ENCODE data around the gene WASHC1.
"Not testable (repeated sequence)": the region's sequence is repeated elsewhere in the genome, so short reads cannot be mapped to it uniquely, and the experiment has no call there.

The WASHC1 gene

DNA sequence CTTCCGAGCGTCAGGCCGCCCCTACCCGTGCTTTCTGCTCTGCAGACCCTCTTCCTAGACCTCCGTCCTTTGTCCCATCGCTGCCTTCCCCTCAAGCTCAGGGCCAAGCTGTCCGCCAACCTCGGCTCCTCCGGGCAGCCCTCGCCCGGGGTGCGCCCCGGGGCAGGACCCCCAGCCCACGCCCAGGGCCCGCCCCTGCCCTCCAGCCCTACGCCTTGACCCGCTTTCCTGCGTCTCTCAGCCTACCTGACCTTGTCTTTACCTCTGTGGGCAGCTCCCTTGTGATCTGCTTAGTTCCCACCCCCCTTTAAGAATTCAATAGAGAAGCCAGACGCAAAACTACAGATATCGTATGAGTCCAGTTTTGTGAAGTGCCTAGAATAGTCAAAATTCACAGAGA lies at the start of gene WASHC1:
Gene WASHC1, minus strand, starts transcription at position 101 of the 400 bp plus-strand sequence. CDS start 4,457 bp downstream, outside the sequence.
- not testable (repeated sequence) for H3K79me2 ChIP-seq (ENCODE audit: control insufficient read depth, insufficient read depth, low read length, unreplicated experiment); H3K36me3 ChIP-seq (ENCODE audit: insufficient read depth, low read length); H3K4me1 ChIP-seq (ENCODE audit: control insufficient read depth, insufficient read depth, low read length, unreplicated experiment); H3K27ac ChIP-seq (ENCODE audit: low read depth, low read length); H2AFZ ChIP-seq (ENCODE audit: low read length, unreplicated experiment); H3K27me3 ChIP-seq (ENCODE audit: insufficient read depth, low read length)
- H3K4me3 ChIP-seq (ENCODE audit: low read depth, low read length) = peak within 1 kb of the TSS; percentile 60

- not testable (repeated sequence) for H2AFZ ChIP-seq (ENCODE audit: low read length, unreplicated experiment); H3K36me3 ChIP-seq (ENCODE audit: insufficient read depth, low read length); H3K4me1 ChIP-seq (ENCODE audit: control insufficient read depth, insufficient read depth, low read length, unreplicated experiment); H3K27me3 ChIP-seq (ENCODE audit: insufficient read depth, low read length); H3K79me2 ChIP-seq (ENCODE audit: control insufficient read depth, insufficient read depth, low read length, unreplicated experiment); H3K4me3 ChIP-seq (ENCODE audit: low read depth, low read length); H3K27ac ChIP-seq (ENCODE audit: low read depth, low read length)
Observed at GRCh38 chr9:78333-78732, 49.1 kb upstream of the WASHC1 start.

DNA sequence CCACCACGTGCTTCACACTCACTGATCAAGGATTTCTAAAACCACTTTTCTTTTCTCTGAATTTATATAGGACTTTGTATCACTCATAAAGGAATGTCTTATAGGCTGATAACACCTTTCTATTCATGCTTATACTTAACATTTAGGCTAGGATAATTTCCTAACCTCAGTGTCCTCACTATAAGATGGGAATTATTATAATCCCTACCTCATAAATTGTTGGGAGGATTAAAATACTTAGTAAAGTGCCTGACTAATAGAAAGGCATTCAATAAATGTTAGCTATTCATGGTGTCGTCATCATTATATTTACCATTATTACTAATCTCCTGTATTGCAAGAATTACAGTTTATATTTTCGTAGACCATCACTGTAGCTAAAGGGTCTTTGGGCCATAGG lies 47.1 kb upstream of the WASHC1 start:
- H2AFZ ChIP-seq (ENCODE audit: low read length, unreplicated experiment); H3K27me3 ChIP-seq (ENCODE audit: insufficient read depth, low read length); H3K36me3 ChIP-seq (ENCODE audit: insufficient read depth, low read length); H3K79me2 ChIP-seq (ENCODE audit: control insufficient read depth, insufficient read depth, low read length, unreplicated experiment); H3K4me3 ChIP-seq (ENCODE audit: low read depth, low read length); H3K27ac ChIP-seq (ENCODE audit: low read depth, low read length); H3K4me1 ChIP-seq (ENCODE audit: control insufficient read depth, insufficient read depth, low read length, unreplicated experiment): not testable (repeated sequence)

DNA sequence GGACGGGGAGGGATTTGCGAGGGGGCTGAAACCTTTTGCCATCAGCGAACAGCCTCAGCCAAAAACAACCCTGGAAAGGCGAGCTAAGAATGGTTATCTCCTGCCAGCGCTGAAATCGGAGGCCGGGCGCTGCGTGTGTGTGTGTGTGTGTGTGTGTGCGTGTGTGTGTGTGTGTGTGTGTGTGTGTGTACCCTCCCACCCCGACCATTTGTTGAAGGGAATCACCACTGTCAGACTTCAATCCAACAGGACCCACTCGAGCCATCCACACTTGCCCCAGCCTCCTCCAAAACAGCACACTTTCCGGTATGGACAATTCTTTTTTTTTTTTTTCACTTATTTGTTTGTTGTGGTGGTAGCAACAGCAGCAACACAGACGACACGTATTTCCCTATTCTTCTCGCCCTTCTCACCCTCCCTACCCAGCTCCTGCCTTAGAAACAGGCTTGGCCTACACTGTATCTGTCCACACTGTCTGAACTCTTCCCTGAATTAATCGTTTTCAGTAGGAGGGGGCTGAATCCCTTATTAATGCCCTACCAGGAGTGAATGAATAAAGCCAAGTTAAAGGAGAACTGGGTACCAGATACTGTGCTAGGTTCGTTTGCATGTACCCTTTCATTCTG lies 44.8 kb upstream of the WASHC1 start:
- H3K4me1 ChIP-seq (ENCODE audit: control insufficient read depth, insufficient read depth, low read length, unreplicated experiment); H3K36me3 ChIP-seq (ENCODE audit: insufficient read depth, low read length); H3K79me2 ChIP-seq (ENCODE audit: control insufficient read depth, insufficient read depth, low read length, unreplicated experiment); H3K27me3 ChIP-seq (ENCODE audit: insufficient read depth, low read length); H2AFZ ChIP-seq (ENCODE audit: low read length, unreplicated experiment); H3K27ac ChIP-seq (ENCODE audit: low read depth, low read length): not testable (repeated sequence)
- H3K4me3 ChIP-seq (ENCODE audit: low read depth, low read length) = peak overlapping the region; percentile 70

DNA sequence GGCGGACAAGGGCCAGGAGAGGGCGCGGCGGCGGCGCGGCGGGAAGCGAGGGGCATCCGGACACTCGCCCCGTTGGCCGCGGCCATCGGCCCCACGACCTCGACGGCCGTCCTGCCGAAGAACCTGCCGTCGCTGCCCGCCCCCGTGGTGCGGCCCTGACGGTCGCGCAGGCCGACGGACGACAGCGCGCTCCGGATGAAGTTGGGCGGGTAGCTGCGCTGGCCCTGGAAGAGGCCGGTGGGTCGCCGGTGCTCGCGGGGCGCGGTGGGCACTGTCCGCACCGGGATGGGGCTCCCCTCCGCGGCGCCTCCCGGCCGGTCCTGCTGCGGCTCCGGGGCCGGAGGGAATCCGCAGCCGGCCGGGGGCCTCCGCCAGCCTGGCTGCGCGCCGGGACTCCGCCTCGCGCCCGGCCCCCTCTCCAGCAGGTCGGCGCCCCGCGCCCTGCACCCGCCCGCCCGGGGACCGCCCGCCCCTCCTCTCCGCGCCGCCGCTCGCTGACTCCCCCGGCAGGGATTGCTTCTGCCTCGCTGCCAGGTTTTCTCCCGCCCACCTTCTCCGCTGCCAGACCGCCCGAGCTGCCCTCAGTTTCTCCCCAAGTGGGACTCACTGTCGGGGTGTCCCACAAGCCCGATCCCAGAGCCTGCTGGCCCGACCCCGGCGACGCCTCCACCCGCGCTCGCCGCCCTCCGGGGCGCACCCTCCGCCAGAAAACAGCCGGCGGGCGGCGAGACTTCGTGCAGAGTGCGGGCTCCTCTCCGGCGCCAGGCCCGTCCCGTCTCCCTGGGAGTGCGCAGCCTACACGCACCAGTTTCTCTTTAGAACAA lies 44.0 kb upstream of the WASHC1 start:
- not testable (repeated sequence) for H3K27me3 ChIP-seq (ENCODE audit: insufficient read depth, low read length); H3K4me1 ChIP-seq (ENCODE audit: control insufficient read depth, insufficient read depth, low read length, unreplicated experiment); H3K27ac ChIP-seq (ENCODE audit: low read depth, low read length); H3K79me2 ChIP-seq (ENCODE audit: control insufficient read depth, insufficient read depth, low read length, unreplicated experiment); H2AFZ ChIP-seq (ENCODE audit: low read length, unreplicated experiment); H3K36me3 ChIP-seq (ENCODE audit: insufficient read depth, low read length)
- H3K4me3 ChIP-seq (ENCODE audit: low read depth, low read length) = peak overlapping the region; percentile 70

DNA sequence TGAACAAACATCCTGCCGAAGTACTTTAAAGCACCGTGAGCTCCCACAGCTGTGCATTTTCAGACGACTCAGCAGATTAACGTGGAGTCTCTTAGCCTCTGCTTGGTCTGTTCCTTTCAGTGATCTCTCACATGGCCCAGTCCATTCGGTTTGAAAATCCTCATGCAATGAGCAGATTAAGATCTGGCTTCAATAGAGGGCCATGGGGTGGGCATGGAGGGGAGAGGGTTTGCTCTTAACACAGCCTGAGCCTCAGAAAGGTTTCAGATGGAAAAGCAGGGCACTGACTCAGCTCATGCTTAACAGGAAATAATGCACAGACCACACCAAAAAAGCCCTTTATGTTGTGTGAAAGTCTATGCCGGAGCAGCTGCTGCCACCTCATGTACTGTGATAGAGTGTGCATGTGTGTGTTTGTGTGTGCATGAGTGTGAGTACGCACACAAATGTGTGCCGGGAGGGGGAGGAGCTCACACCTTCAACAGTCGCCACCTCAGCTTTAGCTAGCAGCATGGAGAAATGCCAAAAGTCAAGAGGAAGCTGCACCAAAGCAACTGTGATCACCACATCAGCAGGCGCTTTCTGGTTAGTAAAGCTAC lies 33.9 kb upstream of the WASHC1 start:
- not testable (repeated sequence) for H3K79me2 ChIP-seq (ENCODE audit: control insufficient read depth, insufficient read depth, low read length, unreplicated experiment); H3K4me1 ChIP-seq (ENCODE audit: control insufficient read depth, insufficient read depth, low read length, unreplicated experiment); H3K4me3 ChIP-seq (ENCODE audit: low read depth, low read length); H2AFZ ChIP-seq (ENCODE audit: low read length, unreplicated experiment); H3K27me3 ChIP-seq (ENCODE audit: insufficient read depth, low read length); H3K36me3 ChIP-seq (ENCODE audit: insufficient read depth, low read length); H3K27ac ChIP-seq (ENCODE audit: low read depth, low read length)

GRCh38 chr9:52678-53077 lies 23.4 kb upstream of the WASHC1 start:
- H3K4me3 ChIP-seq (ENCODE audit: low read depth, low read length); H3K36me3 ChIP-seq (ENCODE audit: insufficient read depth, low read length); H2AFZ ChIP-seq (ENCODE audit: low read length, unreplicated experiment); H3K4me1 ChIP-seq (ENCODE audit: control insufficient read depth, insufficient read depth, low read length, unreplicated experiment); H3K79me2 ChIP-seq (ENCODE audit: control insufficient read depth, insufficient read depth, low read length, unreplicated experiment); H3K27me3 ChIP-seq (ENCODE audit: insufficient read depth, low read length); H3K27ac ChIP-seq (ENCODE audit: low read depth, low read length): not testable (repeated sequence)

- not testable (repeated sequence) for H3K27ac ChIP-seq (ENCODE audit: low read depth, low read length); H3K79me2 ChIP-seq (ENCODE audit: control insufficient read depth, insufficient read depth, low read length, unreplicated experiment); H3K27me3 ChIP-seq (ENCODE audit: insufficient read depth, low read length); H2AFZ ChIP-seq (ENCODE audit: low read length, unreplicated experiment); H3K4me1 ChIP-seq (ENCODE audit: control insufficient read depth, insufficient read depth, low read length, unreplicated experiment); H3K4me3 ChIP-seq (ENCODE audit: low read depth, low read length); H3K36me3 ChIP-seq (ENCODE audit: insufficient read depth, low read length)
Observed at GRCh38 chr9:48190-48842, 19.1 kb upstream of the WASHC1 start.

DNA sequence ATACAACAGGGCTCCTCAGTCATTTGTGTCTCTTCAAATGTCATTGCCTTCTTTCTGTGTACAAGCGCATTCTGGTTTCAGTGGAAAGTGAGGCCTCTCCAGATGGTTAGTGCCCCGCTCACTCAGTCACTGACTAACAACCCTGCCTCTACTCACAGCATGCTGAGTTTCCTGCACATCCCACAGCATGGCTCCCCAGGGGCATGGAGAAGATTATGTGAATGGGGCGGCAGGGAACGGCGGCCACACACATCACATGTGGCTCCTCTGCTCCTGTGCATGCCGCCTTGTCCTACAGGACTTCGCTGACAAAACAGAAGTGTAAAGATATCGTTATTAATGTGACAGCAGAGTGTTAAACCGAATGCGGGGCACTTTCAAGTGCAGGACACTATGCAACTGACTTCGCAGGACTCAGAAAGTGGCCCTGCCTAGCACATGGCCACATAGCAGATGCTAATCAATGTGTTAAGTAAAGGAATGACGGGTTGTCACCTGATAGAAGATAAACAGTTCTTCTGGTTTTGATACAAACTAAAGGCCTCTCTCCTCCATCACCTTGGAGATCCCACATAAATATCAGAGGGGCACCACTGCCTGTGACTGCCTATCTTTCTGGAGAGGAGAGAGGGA lies 17.5 kb upstream of the WASHC1 start:
- not testable (repeated sequence) for H3K79me2 ChIP-seq (ENCODE audit: control insufficient read depth, insufficient read depth, low read length, unreplicated experiment); H3K36me3 ChIP-seq (ENCODE audit: insufficient read depth, low read length); H3K27ac ChIP-seq (ENCODE audit: low read depth, low read length); H3K4me3 ChIP-seq (ENCODE audit: low read depth, low read length); H2AFZ ChIP-seq (ENCODE audit: low read length, unreplicated experiment); H3K4me1 ChIP-seq (ENCODE audit: control insufficient read depth, insufficient read depth, low read length, unreplicated experiment); H3K27me3 ChIP-seq (ENCODE audit: insufficient read depth, low read length)

DNA sequence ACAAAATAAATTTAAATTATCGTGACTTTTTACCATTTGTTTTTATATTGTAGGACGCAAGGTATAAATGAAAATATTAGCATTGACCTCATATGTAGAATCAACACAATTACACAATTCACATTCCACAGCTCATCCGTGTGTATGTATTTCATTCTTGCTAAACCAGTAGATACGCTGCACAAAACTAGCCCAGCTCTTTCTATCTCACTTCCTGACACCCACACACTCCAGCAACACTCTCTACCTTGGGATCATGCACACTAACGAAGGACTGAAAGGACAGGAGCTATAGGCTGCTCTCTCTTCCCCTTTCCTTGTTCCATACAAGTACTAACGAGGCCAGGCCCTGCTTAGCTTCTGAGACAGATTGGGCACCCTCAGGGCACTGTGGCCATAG lies 16.9 kb upstream of the WASHC1 start:
- not testable (repeated sequence) for H3K27ac ChIP-seq (ENCODE audit: low read depth, low read length); H3K79me2 ChIP-seq (ENCODE audit: control insufficient read depth, insufficient read depth, low read length, unreplicated experiment); H3K27me3 ChIP-seq (ENCODE audit: insufficient read depth, low read length); H3K4me1 ChIP-seq (ENCODE audit: control insufficient read depth, insufficient read depth, low read length, unreplicated experiment); H3K4me3 ChIP-seq (ENCODE audit: low read depth, low read length); H2AFZ ChIP-seq (ENCODE audit: low read length, unreplicated experiment); H3K36me3 ChIP-seq (ENCODE audit: insufficient read depth, low read length)

All from ACC112 (cell line).